H1 (cell line): ENCODE measurements around the gene PTPRR. TPM values are rescaled to one million over a fixed set of nuclear protein-coding genes. Genes with fewer than 3 reads are reported as not detected.

Experiments used
- CTCF ChIA-PET: fragments of 300-600 bp; sonication (Branson Sonifier 250); formaldehyde crosslinking; loops from one replicate; lab custom pipeline; 2021; ENCODE audit not compliant: partially characterized antibody; lab: Charles Lee
- POLR2A ChIA-PET: fragments of 300-600 bp; sonication (Branson Sonifier 250); formaldehyde crosslinking; loops from one replicate; lab custom pipeline; 2021; ENCODE audit warnings: inconsistent platforms; ENCODE audit not compliant: partially characterized antibody; lab: Charles Lee
- DNase-seq, 2 experiments: peaks; one replicate each; pipeline versions ENCODE4 v3.0.0 to v3.0.0-alpha.2; 2010 to 2022; ENCODE audit warnings: low spot score in 2 of 2, low read depth in 1 of 2, mixed read lengths in 1 of 2
- FAIRE-seq: peaks from 2 replicates; lab custom pipeline; 2011; peaks lifted over from hg19 to GRCh38; lab: Jason Lieb, UNC
- H2AFZ ChIP-seq: 2 replicates; pipeline ENCODE4 v1.8.1; 2012; ENCODE audit warnings: low read length, inconsistent platforms
- H2AK5ac ChIP-seq: 2 replicates; pipeline ENCODE4 v1.6.1; 2013; ENCODE audit warnings: low read depth, low read length
- H2BK120ac ChIP-seq: replicated peaks from 2 replicates; pipeline ENCODE3; 2013; ENCODE audit warnings: low read depth, low read length, inconsistent platforms
- H2BK12ac ChIP-seq: 2 replicates; pipeline ENCODE4 v1.6.1; 2013; ENCODE audit warnings: low read depth, low read length
- H2BK15ac ChIP-seq: 2 replicates; pipeline ENCODE4 v1.6.1; 2013; ENCODE audit warnings: low read length
- H2BK20ac ChIP-seq: 2 replicates; pipeline ENCODE4 v1.6.1; 2013; ENCODE audit warnings: low read length
- H2BK5ac ChIP-seq: 2 replicates; pipeline ENCODE4 v1.6.1; 2013; ENCODE audit warnings: low read depth, low read length
- H3K14ac ChIP-seq: 2 replicates; pipeline ENCODE4 v1.6.1; 2013; ENCODE audit warnings: inconsistent platforms; ENCODE audit not compliant: insufficient read length
- H3K18ac ChIP-seq: 2 replicates; pipeline ENCODE4 v1.6.1; 2013; ENCODE audit warnings: low read length; ENCODE audit errors: extremely low read depth
- H3K23ac ChIP-seq: 2 replicates; pipeline ENCODE4 v1.6.1; 2013; ENCODE audit warnings: inconsistent platforms; ENCODE audit not compliant: insufficient read length
- H3K23me2 ChIP-seq: 2 replicates; pipeline ENCODE4 v1.6.1; 2013; ENCODE audit warnings: low read depth, low read length
- H3K27ac ChIP-seq: 2 replicates; pipeline ENCODE4 v1.6.1; 2011; ENCODE audit warnings: low read depth, low read length, inconsistent platforms
- H3K27me3 ChIP-seq, 4 experiments: replicated peaks in 1 of 4; 1 replicate in 1 of 4; 2 replicates in 3 of 4; pipeline versions ENCODE4 v1.6.1 to v1.8.1; 2011 to 2013; ENCODE audit warnings: low read length in 3 of 4, mild to moderate bottlenecking in 3 of 4, inconsistent platforms in 2 of 4, mixed read lengths in 2 of 4, moderate library complexity in 1 of 4; ENCODE audit not compliant: control insufficient read depth in 3 of 4, insufficient read depth in 3 of 4; ENCODE audit errors: extremely low read depth in 1 of 4
- H3K36me3 ChIP-seq, 4 experiments: 2 replicates each; pipeline versions ENCODE4 v1.6.1 to v1.8.1; 2011 to 2013; ENCODE audit warnings: mild to moderate bottlenecking in 4 of 4, low read length in 3 of 4, moderate library complexity in 2 of 4, control low read depth in 1 of 4, inconsistent platforms in 1 of 4; ENCODE audit not compliant: insufficient read depth in 4 of 4, control insufficient read depth in 2 of 4
- H3K4ac ChIP-seq: replicated peaks from 2 replicates; pipeline ENCODE3; 2013; ENCODE audit warnings: low read length, low read depth, mixed read lengths, inconsistent platforms; ENCODE audit not compliant: insufficient read length
- H3K4me1 ChIP-seq, 4 experiments: replicated peaks in 1 of 4; 1 replicate in 1 of 4; 2 replicates in 3 of 4; pipeline versions ENCODE4 v1.6.1 to v1.8.1; 2011 to 2013; ENCODE audit warnings: low read length in 3 of 4, inconsistent platforms in 2 of 4, mixed read lengths in 1 of 4; ENCODE audit not compliant: insufficient read depth in 4 of 4, control insufficient read depth in 3 of 4
- H3K4me2 ChIP-seq, 2 experiments: 2 replicates each; pipeline versions ENCODE4 v1.6.1 to v1.8.1; 2011 to 2013; ENCODE audit warnings: low read depth in 2 of 2, low read length in 2 of 2, control low read depth in 1 of 2, inconsistent platforms in 1 of 2, mild to moderate bottlenecking in 1 of 2; ENCODE audit not compliant: insufficient read depth in 1 of 2
- H3K4me3 ChIP-seq, 4 experiments: fragments of 200-600, 300-600 bp in 1 of 4; sonication (generic), shearing (Covaris generic), sonication (Bioruptor Twin) in 1 of 4; 2 replicates each; pipeline versions ENCODE4 v1.5.1 to v1.8.1; 2011 to 2016; ENCODE audit warnings: low read length in 4 of 4, low read depth in 3 of 4, control low read depth in 2 of 4, inconsistent platforms in 2 of 4, mild to moderate bottlenecking in 2 of 4, mixed read lengths in 1 of 4, moderate library complexity in 1 of 4; ENCODE audit not compliant: insufficient read depth in 2 of 4; ENCODE audit errors: extremely low read depth in 1 of 4
- H3K56ac ChIP-seq: replicated peaks from 2 replicates; pipeline ENCODE3; 2013; ENCODE audit warnings: low read depth, mild to moderate bottlenecking, mixed read lengths, low read length, inconsistent platforms; ENCODE audit not compliant: insufficient read length
- H3K79me1 ChIP-seq: 2 replicates; pipeline ENCODE4 v1.6.1; 2013; ENCODE audit warnings: low read depth, low read length, control low read depth
- H3K79me2 ChIP-seq, 2 experiments: 2 replicates each; pipeline versions ENCODE4 v1.6.1 to v1.8.1; 2012 to 2013; ENCODE audit warnings: low read length in 2 of 2, mild to moderate bottlenecking in 2 of 2, inconsistent platforms in 1 of 2; ENCODE audit not compliant: insufficient read depth in 2 of 2, control insufficient read depth in 1 of 2
- H3K9ac ChIP-seq, 4 experiments: replicated peaks in 1 of 4; 1 replicate in 1 of 4; 2 replicates in 3 of 4; pipeline versions ENCODE4 v1.6.1 to v1.8.1; 2011 to 2013; ENCODE audit warnings: low read depth in 3 of 4, low read length in 3 of 4, control low read depth in 2 of 4, mild to moderate bottlenecking in 2 of 4, moderate library complexity in 2 of 4, inconsistent platforms in 1 of 4; ENCODE audit errors: extremely low read depth in 1 of 4
- H3K9me3 ChIP-seq, 2 experiments: 2 replicates each; pipeline versions ENCODE4 v1.6.1 to v1.8.1; 2012 to 2013; ENCODE audit warnings: mild to moderate bottlenecking in 2 of 2, moderate library complexity in 2 of 2, control low read depth in 1 of 2, inconsistent platforms in 1 of 2, low read depth in 1 of 2, low read length in 1 of 2, mixed read lengths in 1 of 2; ENCODE audit not compliant: insufficient read depth in 2 of 2
- H4K20me1 ChIP-seq, 2 experiments: replicated peaks in 1 of 2; 2 replicates each; pipeline versions ENCODE3 to v1.8.1; 2011 to 2013; ENCODE audit warnings: inconsistent platforms in 2 of 2, low read length in 2 of 2, mild to moderate bottlenecking in 1 of 2; ENCODE audit not compliant: insufficient read depth in 2 of 2, control insufficient read depth in 1 of 2
- H4K5ac ChIP-seq: 2 replicates; pipeline ENCODE4 v1.6.1; 2013; ENCODE audit warnings: low read length, low read depth, mixed read lengths, inconsistent platforms; ENCODE audit not compliant: insufficient read length
- H4K8ac ChIP-seq: 2 replicates; pipeline ENCODE4 v1.8.0; 2013; ENCODE audit warnings: mild to moderate bottlenecking, moderate library complexity, low read length, inconsistent platforms; ENCODE audit not compliant: insufficient read depth; ENCODE audit errors: extremely low read depth
- H4K91ac ChIP-seq: replicated peaks from 2 replicates; pipeline ENCODE3; 2013; ENCODE audit warnings: low read length, mixed read lengths, inconsistent platforms; ENCODE audit not compliant: insufficient read length
- ASH2L ChIP-seq: fragments of 200-600, 300-600 bp; sonication (generic); IDR thresholded peaks from one replicate; pipeline ENCODE4 v1.7.1; 2017; ENCODE audit warnings: low read length
- CTCF ChIP-seq, 3 experiments: IDR thresholded peaks; 1 replicate in 2 of 3; 2 replicates in 1 of 3; pipeline versions ENCODE4 v1.5.1 to v1.6.1; 2011; ENCODE audit warnings: low read length in 3 of 3, mild to moderate bottlenecking in 3 of 3, inconsistent platforms in 2 of 3, low read depth in 1 of 3, moderate library complexity in 1 of 3; ENCODE audit not compliant: insufficient read depth in 1 of 3; ENCODE audit errors: control extremely low read depth in 1 of 3
- HDAC2 ChIP-seq, 2 experiments: fragments of 300-600 bp in 1 of 2; sonication (generic) in 1 of 2; IDR thresholded peaks; 2 replicates each; pipeline ENCODE4 v1.6.1; 2011 to 2012; ENCODE audit warnings: low read depth in 2 of 2, low read length in 2 of 2, mild to moderate bottlenecking in 2 of 2, moderate library complexity in 2 of 2, borderline replicate concordance in 1 of 2, inconsistent platforms in 1 of 2
- KDM1A ChIP-seq: fragments of 200-600, 300-600 bp; sonication (generic); IDR thresholded peaks from 2 replicates; pipeline ENCODE4 v1.7.1; 2016; ENCODE audit warnings: mild to moderate bottlenecking, low read length, borderline replicate concordance
- MAFK ChIP-seq: IDR thresholded peaks from 2 replicates; pipeline ENCODE4 v1.6.1; 2012; ENCODE audit warnings: low read depth, mild to moderate bottlenecking, improper control_type of control experiment, low read length
- MAX ChIP-seq: IDR thresholded peaks from 2 replicates; pipeline ENCODE4 v1.6.1; 2012; ENCODE audit warnings: inconsistent platforms
- POU5F1 ChIP-seq: IDR thresholded peaks from 2 replicates; pipeline ENCODE4 v1.6.1; 2011; ENCODE audit warnings: low read depth, mild to moderate bottlenecking, low read length, moderate library complexity
- SP2 ChIP-seq: IDR thresholded peaks from 2 replicates; pipeline ENCODE4 v1.6.1; 2012; ENCODE audit warnings: mild to moderate bottlenecking, low read length, inconsistent platforms
- TCF12 ChIP-seq: IDR thresholded peaks from 2 replicates; pipeline ENCODE4 v1.6.1; 2011; ENCODE audit warnings: low read depth, mild to moderate bottlenecking, low read length
- ZNF274 ChIP-seq: IDR thresholded peaks from 2 replicates; pipeline ENCODE4 v1.7.0; 2012; ENCODE audit warnings: low read length, borderline replicate concordance; ENCODE audit errors: extremely low read depth
- WGBS, 2 experiments: shearing (Covaris generic) in 1 of 2; methylation state at CpG; one replicate each; pipeline versions ENCODE4 v1.1.6 to v1.1.7; 2013 to 2015; ENCODE audit warnings: low lambda C conversion rate in 2 of 2, mixed read lengths in 2 of 2, inconsistent platforms in 1 of 2, low coverage in 1 of 2, missing lambda C conversion rate in 1 of 2; ENCODE audit not compliant: insufficient replicate concordance in 2 of 2, insufficient coverage in 1 of 2, insufficient read length in 1 of 2; ENCODE audit errors: extremely low coverage in 1 of 2, missing lambda C conversion rate in 1 of 2; 5-methylcytosine and 5-hydroxymethylcytosine counted together
- polyA plus RNA-seq, 7 experiments: library from polyadenylated mRNA; depleted of rRNA in 3 of 7; stranded (reverse) in 5 of 7; unstranded in 2 of 7; fragments of >200 nt in 5 of 7; fragments of 200-250 nt in 2 of 7; gene quantifications; 1 replicate in 5 of 7; 2 replicates in 1 of 7; 4 replicates in 1 of 7; pipeline versions ENCODE4 v1.2.1 to v1.2.3, GENCODE V29; 2011 to 2013; ENCODE audit warnings: missing spikeins in 2 of 7, mixed read lengths in 2 of 7
- total RNA-seq: library from RNA; stranded (reverse); fragmentation: NEBNext Ultra II Directional; extraction: Animal tissue kit (Norgen Biotek cat#: 25700); gene quantifications from 2 replicates; pipeline ENCODE4 v1.2.1, GENCODE V29; 2021

PTPRR gene
- total and polyA plus RNA-seq, 2 of the 8 experiments (the other 6 are each of a cell fraction or from before 2014, with no cell fraction given) = 0.07 to 0.35 TPM

- H2BK15ac ChIP-seq = no peak overlapping the region
- H3K4ac ChIP-seq = no peak overlapping the region
- DNase-seq = no peak
- no peak overlapping the region for H3K18ac ChIP-seq
- no peak overlapping the region for H3K56ac ChIP-seq
- no peak overlapping the region for H2BK5ac ChIP-seq
- no peak overlapping the region for H2BK20ac ChIP-seq
- H2AFZ ChIP-seq = no peak overlapping the region
- no peak overlapping the region for H3K4me3 ChIP-seq
- H4K8ac ChIP-seq = no peak overlapping the region
- no peak overlapping the region for H2AK5ac ChIP-seq
- H3K23me2 ChIP-seq = no peaks in the 10 kb centered on the region
- H4K20me1 ChIP-seq = no peaks in the 10 kb centered on the region
- H2BK120ac ChIP-seq = no peak overlapping the region
- H3K4me1 ChIP-seq = no peaks in the 10 kb centered on the region
- CTCF ChIA-PET = interaction anchor here (0.6 to 3.0 kb wide), 9 partner anchors 9 to 270 kb away, joined by 3 to 18 read pairs (median 4); no protein-coding TSS in a partner anchor
- no peak for FAIRE-seq
- H3K14ac ChIP-seq = no peak overlapping the region
- WGBS, 2 experiments = 94% methylated on average over 4 of the region's 4 CpGs; no CpG with 5 or more reads in 1 of the 2 experiments
- no peak overlapping the region for H4K5ac ChIP-seq
- H3K23ac ChIP-seq = no peak overlapping the region
- no peaks in the 10 kb centered on the region for H3K9me3 ChIP-seq
- H3K4me2 ChIP-seq = no peak overlapping the region
- no peak overlapping the region for H2BK12ac ChIP-seq
- H3K9ac ChIP-seq = no peak overlapping the region
- no peak overlapping the region for H3K27ac ChIP-seq
- no peaks in the 10 kb centered on the region for H3K36me3 ChIP-seq
- no peak overlapping the region for H4K91ac ChIP-seq
- H3K27me3 ChIP-seq = no peaks in the 10 kb centered on the region
- H3K79me1 ChIP-seq = no peaks in the 10 kb centered on the region
- POLR2A ChIA-PET = no interaction called here
- H3K79me2 ChIP-seq = no peaks in the 10 kb centered on the region
- no peak for TF ChIP-seq ZNF274
- TF ChIP-seq MAFK = no peak
- no peak for TF ChIP-seq SP2
- no peak for TF ChIP-seq KDM1A
- no peak for TF ChIP-seq TCF12
- no peak for TF ChIP-seq CTCF (IDR thresholded peaks at IDR 0.05; ENCODE audit: control extremely low read depth in 1 of 3, insufficient read depth in 1 of 3, low read depth in 1 of 3, low read length in 3 of 3)
- no peak for TF ChIP-seq ASH2L
- no peak for TF ChIP-seq MAX
- no peak for TF ChIP-seq HDAC2 (IDR thresholded peaks at IDR 0.05; ENCODE audit: borderline replicate concordance in 1 of 2, low read depth in 2 of 2, low read length in 2 of 2)
- TF ChIP-seq POU5F1 = no peak
These were observed 79.7 kb downstream of the PTPRR start for GRCh38 chr12:70840656-70841350.
